Endothelial cell of umbilical vein (primary cell): ENCODE data around the gene SLC25A26.

Experiments
- CTCF ChIP-seq, 2 donors: IDR thresholded peaks; 1 replicate in 1 of 2; 2 replicates in 1 of 2; pipeline ENCODE4 v1.5.1; 2011; ENCODE audit warnings: low read length in 2 of 2, mild to moderate bottlenecking in 2 of 2, moderate library complexity in 2 of 2, control low read depth in 1 of 2, inconsistent platforms in 1 of 2, low read depth in 1 of 2; ENCODE audit not compliant: insufficient read depth in 1 of 2; ENCODE audit errors: extremely low read depth in 1 of 2
- FOS ChIP-seq: IDR thresholded peaks from 2 replicates; pipeline ENCODE4 v1.6.1; 2011; ENCODE audit warnings: mild to moderate bottlenecking, low read length, moderate library complexity, borderline replicate concordance; ENCODE audit not compliant: insufficient read depth

- TF ChIP-seq CTCF (IDR thresholded peaks at IDR 0.05; ENCODE audit: extremely low read depth in 1 of 2, insufficient read depth in 1 of 2, low read depth in 1 of 2, low read length in 2 of 2): no peak
- no peak for TF ChIP-seq FOS
Measured at GRCh38 chr3:66427352-66427751, 206.6 kb downstream of the SLC25A26 start.
